Measurements from ENCODE around the gene KIF16B.
"Not testable (repeated sequence)": the region's sequence is repeated elsewhere in the genome, so short reads cannot be mapped to it uniquely, and the experiment has no call there.

Gene KIF16B

DNA sequence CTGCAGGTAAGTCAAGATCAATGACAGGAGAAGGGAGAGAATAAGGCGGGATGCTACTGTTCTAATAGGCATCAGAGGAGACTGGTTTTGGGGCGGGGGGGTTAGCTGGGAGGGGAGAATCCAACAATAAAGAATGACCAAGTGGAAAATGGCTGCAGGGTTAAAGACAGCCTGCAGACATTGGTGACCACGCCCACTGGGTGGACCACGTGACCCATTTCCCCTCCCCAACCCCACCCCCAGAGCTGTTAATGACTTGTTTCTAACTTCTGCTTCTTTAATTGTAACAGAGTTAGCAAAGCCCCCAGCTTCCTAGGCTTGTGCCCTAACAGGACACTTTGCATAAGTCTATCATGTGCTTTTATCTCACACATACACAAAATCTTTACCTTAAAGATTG is 344.5 kb downstream of the KIF16B start:
- Histone ChIP-seq H3K4me1 (ENCODE audit: insufficient read depth, low read length) (no peaks in the 10 kb centered on the region), H3K4me2 (ENCODE audit: insufficient read depth, low read length) (no peak overlapping the region), H3K9ac (ENCODE audit: low read depth, low read length) (no peak overlapping the region), H3K27me3 (ENCODE audit: insufficient read depth, low read length, poor library complexity) (no peaks in the 10 kb centered on the region), H3K36me3 (ENCODE audit: insufficient read depth, low read length) (no peaks in the 10 kb centered on the region), H3K4me3 (ENCODE audit: low read depth in 1 of 2, low read length in 2 of 2) (no peak overlapping the region), H3K27ac (ENCODE audit: low read length) (no peak overlapping the region), H4K20me1 (ENCODE audit: insufficient read depth, low read length) (no peaks in the 10 kb centered on the region), H2AFZ (ENCODE audit: low read depth, low read length) (no peak overlapping the region), H3K9me3 (ENCODE audit: insufficient read depth, low read length, severe bottlenecking) (peaks cover 3% of the 10 kb centered on the region), H3K79me2 (ENCODE audit: insufficient read depth, low read length) (no peaks in the 10 kb centered on the region)
- ATAC-seq (ENCODE audit: insufficient read depth, low read depth) (no peak), DNase-seq (no peak)
- TF ChIP-seq EZH2 (IDR thresholded peaks at IDR 0.05; ENCODE audit: borderline replicate concordance, low read depth, low read length, severe bottlenecking), result no peak
- TF ChIP-seq, protein P1, sequence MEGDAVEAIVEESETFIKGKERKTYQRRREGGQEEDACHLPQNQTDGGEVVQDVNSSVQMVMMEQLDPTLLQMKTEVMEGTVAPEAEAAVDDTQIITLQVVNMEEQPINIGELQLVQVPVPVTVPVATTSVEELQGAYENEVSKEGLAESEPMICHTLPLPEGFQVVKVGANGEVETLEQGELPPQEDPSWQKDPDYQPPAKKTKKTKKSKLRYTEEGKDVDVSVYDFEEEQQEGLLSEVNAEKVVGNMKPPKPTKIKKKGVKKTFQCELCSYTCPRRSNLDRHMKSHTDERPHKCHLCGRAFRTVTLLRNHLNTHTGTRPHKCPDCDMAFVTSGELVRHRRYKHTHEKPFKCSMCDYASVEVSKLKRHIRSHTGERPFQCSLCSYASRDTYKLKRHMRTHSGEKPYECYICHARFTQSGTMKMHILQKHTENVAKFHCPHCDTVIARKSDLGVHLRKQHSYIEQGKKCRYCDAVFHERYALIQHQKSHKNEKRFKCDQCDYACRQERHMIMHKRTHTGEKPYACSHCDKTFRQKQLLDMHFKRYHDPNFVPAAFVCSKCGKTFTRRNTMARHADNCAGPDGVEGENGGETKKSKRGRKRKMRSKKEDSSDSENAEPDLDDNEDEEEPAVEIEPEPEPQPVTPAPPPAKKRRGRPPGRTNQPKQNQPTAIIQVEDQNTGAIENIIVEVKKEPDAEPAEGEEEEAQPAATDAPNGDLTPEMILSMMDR (IDR thresholded peaks at IDR 0.05; ENCODE audit: borderline replicate concordance, extremely low read depth, low read length, poor library complexity, severe bottlenecking), result no peak

DNA sequence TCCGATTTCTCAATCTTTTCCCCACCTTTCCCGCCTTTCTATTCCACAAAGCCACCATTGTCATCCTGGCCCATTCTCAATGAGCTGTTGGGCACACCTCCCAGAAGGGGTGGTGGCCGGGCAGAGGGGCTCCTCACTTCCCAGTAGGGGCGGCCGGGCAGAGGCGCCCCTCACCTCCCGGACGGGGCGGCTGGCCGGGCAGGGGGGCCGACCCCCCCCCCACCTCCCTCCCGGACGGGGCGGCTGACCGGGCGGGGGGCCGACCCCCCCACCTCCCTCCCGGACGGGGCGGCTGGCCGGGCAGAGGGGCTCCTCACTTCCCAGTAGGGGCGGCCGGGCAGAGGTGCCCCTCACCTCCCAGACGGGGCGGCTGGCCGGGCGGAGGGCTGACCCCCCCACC is 346.3 kb downstream of the KIF16B start:
- DNase-seq; H2AFZ ChIP-seq (ENCODE audit: low read depth, low read length); H3K27me3 ChIP-seq (ENCODE audit: insufficient read depth, low read length, poor library complexity); H3K4me1 ChIP-seq (ENCODE audit: insufficient read depth, low read length); H3K36me3 ChIP-seq (ENCODE audit: insufficient read depth, low read length); H4K20me1 ChIP-seq (ENCODE audit: insufficient read depth, low read length); H3K4me2 ChIP-seq (ENCODE audit: insufficient read depth, low read length); H3K9me3 ChIP-seq (ENCODE audit: insufficient read depth, low read length, severe bottlenecking); H3K9ac ChIP-seq (ENCODE audit: low read depth, low read length); H3K4me3 ChIP-seq (ENCODE audit: low read depth in 1 of 2, low read length in 2 of 2); ATAC-seq (ENCODE audit: insufficient read depth, low read depth); H3K27ac ChIP-seq (ENCODE audit: low read length); H3K79me2 ChIP-seq (ENCODE audit: insufficient read depth, low read length): not testable (repeated sequence)

DNA sequence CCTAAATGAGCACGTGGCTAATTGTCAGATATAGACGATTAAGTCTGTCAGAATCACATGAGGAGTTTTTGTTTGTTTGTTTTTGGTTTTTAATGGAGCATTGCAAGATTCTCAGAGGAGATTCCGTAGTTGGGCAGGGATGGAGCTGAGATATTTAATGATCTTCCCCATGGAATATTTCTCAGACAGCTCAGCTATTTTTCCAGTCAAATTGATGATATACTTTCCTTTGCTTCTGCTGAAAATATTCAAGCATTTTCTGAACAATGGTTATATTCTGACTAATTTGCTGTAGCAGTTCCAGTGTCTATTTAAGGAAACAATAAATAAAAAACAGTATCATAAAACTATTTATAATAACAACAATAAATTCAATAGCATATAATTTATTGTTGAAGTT is 348.4 kb downstream of the KIF16B start:
- Histone ChIP-seq H2AFZ (ENCODE audit: low read depth, low read length) (no peak overlapping the region), H4K20me1 (ENCODE audit: insufficient read depth, low read length) (no peaks in the 10 kb centered on the region), H3K27ac (ENCODE audit: low read length) (no peak overlapping the region), H3K9ac (ENCODE audit: low read depth, low read length) (no peak overlapping the region), H3K4me3 (ENCODE audit: low read depth in 1 of 2, low read length in 2 of 2) (no peak overlapping the region), H3K4me2 (ENCODE audit: insufficient read depth, low read length) (no peak overlapping the region), H3K27me3 (ENCODE audit: insufficient read depth, low read length, poor library complexity) (no peaks in the 10 kb centered on the region), H3K4me1 (ENCODE audit: insufficient read depth, low read length) (no peaks in the 10 kb centered on the region), H3K9me3 (ENCODE audit: insufficient read depth, low read length, severe bottlenecking) (peaks cover 3% of the 10 kb centered on the region), H3K79me2 (ENCODE audit: insufficient read depth, low read length) (no peaks in the 10 kb centered on the region), H3K36me3 (ENCODE audit: insufficient read depth, low read length) (no peaks in the 10 kb centered on the region)
- ATAC-seq (ENCODE audit: insufficient read depth, low read depth) (no peak), DNase-seq (no peak)
- no peak for TF ChIP-seq EZH2 (IDR thresholded peaks at IDR 0.05; ENCODE audit: borderline replicate concordance, low read depth, low read length, severe bottlenecking)

DNA sequence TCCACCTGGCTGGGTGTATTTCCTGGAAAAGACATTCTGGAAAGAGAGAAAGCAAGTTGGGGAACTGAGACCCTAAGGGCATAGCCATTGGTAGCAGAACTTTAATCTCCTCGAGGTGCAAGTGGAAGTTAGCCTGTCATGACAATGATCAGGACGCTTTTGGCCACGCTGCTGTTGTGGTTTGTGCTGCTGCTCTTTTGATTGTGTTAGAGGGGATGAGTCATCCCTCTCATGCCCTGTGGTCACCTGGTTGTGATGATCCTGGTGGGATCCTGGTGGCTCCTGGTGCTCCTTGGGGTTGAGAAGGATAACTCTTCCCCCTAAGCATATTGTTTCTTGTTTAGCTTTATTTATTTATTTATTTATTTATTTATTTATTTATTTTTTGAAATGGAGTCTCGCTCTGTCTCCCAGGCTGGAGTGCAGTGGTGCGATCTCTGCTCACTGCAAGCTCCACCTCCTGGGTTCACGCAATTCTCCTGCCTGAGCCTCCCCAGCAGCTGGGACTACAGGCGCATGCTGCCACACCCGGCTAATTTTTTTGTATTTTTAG is 350.3 kb downstream of the KIF16B start:
- no peak overlapping the region for H3K4me3 ChIP-seq (ENCODE audit: low read depth in 1 of 2, low read length in 2 of 2)
- ATAC-seq (ENCODE audit: insufficient read depth, low read depth), result no peak
- H2AFZ ChIP-seq (ENCODE audit: low read depth, low read length), result no peak overlapping the region
- no peaks in the 10 kb centered on the region for H3K9me3 ChIP-seq (ENCODE audit: insufficient read depth, low read length, severe bottlenecking)
- no peak overlapping the region for H3K27ac ChIP-seq (ENCODE audit: low read length)
- DNase-seq, result no peak
- no peaks in the 10 kb centered on the region for H4K20me1 ChIP-seq (ENCODE audit: insufficient read depth, low read length)
- no peak overlapping the region for H3K9ac ChIP-seq (ENCODE audit: low read depth, low read length)
- H3K79me2 ChIP-seq (ENCODE audit: insufficient read depth, low read length), result no peaks in the 10 kb centered on the region
- no peaks in the 10 kb centered on the region for H3K4me1 ChIP-seq (ENCODE audit: insufficient read depth, low read length)
- no peaks in the 10 kb centered on the region for H3K27me3 ChIP-seq (ENCODE audit: insufficient read depth, low read length, poor library complexity)
- TF ChIP-seq EZH2 (IDR thresholded peaks at IDR 0.05; ENCODE audit: borderline replicate concordance, low read depth, low read length, severe bottlenecking), result no peak
- TF ChIP-seq, protein P1 (IDR thresholded peaks at IDR 0.05; ENCODE audit: borderline replicate concordance, extremely low read depth, low read length, poor library complexity, severe bottlenecking), result no peak
- H3K36me3 ChIP-seq (ENCODE audit: insufficient read depth, low read length), result no peaks in the 10 kb centered on the region
- no peak overlapping the region for H3K4me2 ChIP-seq (ENCODE audit: insufficient read depth, low read length)

All from DND-41 (cell line).